Ishikawa (cell line): Measurements from ENCODE around the gene SGSM1.

Source experiments
- CEBPB ChIP-seq: IDR thresholded peaks from 2 replicates; pipeline ENCODE4 v1.6.1; 2012
- CREB1 ChIP-seq: IDR thresholded peaks from 2 replicates; pipeline ENCODE4 v1.6.1; 2012; ENCODE audit warnings: low read depth
- EGR1 ChIP-seq: IDR thresholded peaks from 2 replicates; pipeline ENCODE4 v1.6.1; 2012
- EP300 ChIP-seq: IDR thresholded peaks from 2 replicates; pipeline ENCODE4 v1.6.1; 2012; ENCODE audit warnings: borderline replicate concordance
- FOXM1 ChIP-seq: IDR thresholded peaks from 2 replicates; pipeline ENCODE4 v1.6.1; 2012; ENCODE audit warnings: low read depth, borderline replicate concordance
- NFIC ChIP-seq: IDR thresholded peaks from 2 replicates; pipeline ENCODE4 v1.6.1; 2012
- RAD21 ChIP-seq: IDR thresholded peaks from 2 replicates; pipeline ENCODE4 v1.6.1; 2012; ENCODE audit warnings: low read depth
- TAF1 ChIP-seq: IDR thresholded peaks from 2 replicates; pipeline ENCODE4 v1.6.1; 2012; ENCODE audit warnings: low read depth, mild to moderate bottlenecking
- TCF12 ChIP-seq: IDR thresholded peaks from 2 replicates; pipeline ENCODE4 v1.6.1; 2012; ENCODE audit warnings: low read depth
- TEAD4 ChIP-seq: IDR thresholded peaks from 2 replicates; pipeline ENCODE4 v1.6.1; 2012
- YY1 ChIP-seq: IDR thresholded peaks from 2 replicates; pipeline ENCODE4 v1.6.1; 2012; ENCODE audit warnings: low read depth
- ZBTB7A ChIP-seq: IDR thresholded peaks from 2 replicates; pipeline ENCODE4 v1.6.1; 2012; ENCODE audit warnings: low read depth
- TF ChIP-seq, protein P1 (sequence below): IDR thresholded peaks from 2 replicates; pipeline ENCODE4 v1.6.1; 2012
- TF ChIP-seq, protein P2 (sequence below): IDR thresholded peaks from 2 replicates; pipeline ENCODE4 v1.6.1; 2012; ENCODE audit warnings: low read depth, mild to moderate bottlenecking
- TF ChIP-seq, protein P3 (sequence below): IDR thresholded peaks from 2 replicates; pipeline ENCODE4 v1.6.1; 2012

The SGSM1 gene

DNA sequence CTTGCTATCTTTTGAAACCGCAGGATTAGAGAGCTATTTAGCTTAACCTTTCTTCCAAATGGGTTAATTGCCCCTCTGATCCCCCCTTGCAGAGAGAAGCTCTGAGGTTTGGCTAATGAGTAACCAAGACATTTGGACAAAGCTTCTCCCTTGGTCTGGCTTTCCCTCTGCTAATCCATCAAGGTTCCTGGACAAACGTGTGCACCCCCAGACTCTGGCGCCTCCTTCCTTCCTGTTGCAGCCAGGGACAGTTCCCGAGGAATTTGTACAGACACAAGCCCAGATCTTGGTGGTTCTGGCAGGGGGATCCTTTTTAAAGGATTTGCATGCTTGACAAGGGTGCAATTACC is 148.1 kb downstream of the SGSM1 start:
- no peak for TF ChIP-seq YY1
- TF ChIP-seq, protein P1, sequence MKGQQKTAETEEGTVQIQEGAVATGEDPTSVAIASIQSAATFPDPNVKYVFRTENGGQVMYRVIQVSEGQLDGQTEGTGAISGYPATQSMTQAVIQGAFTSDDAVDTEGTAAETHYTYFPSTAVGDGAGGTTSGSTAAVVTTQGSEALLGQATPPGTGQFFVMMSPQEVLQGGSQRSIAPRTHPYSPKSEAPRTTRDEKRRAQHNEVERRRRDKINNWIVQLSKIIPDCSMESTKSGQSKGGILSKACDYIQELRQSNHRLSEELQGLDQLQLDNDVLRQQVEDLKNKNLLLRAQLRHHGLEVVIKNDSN, result no peak
- no peak for TF ChIP-seq NFIC
- TF ChIP-seq TCF12, result no peak
- TF ChIP-seq CEBPB, result no peak
- no peak for TF ChIP-seq FOXM1
- no peak for TF ChIP-seq EGR1
- TF ChIP-seq EP300, result no peak
- TF ChIP-seq, protein P2, sequence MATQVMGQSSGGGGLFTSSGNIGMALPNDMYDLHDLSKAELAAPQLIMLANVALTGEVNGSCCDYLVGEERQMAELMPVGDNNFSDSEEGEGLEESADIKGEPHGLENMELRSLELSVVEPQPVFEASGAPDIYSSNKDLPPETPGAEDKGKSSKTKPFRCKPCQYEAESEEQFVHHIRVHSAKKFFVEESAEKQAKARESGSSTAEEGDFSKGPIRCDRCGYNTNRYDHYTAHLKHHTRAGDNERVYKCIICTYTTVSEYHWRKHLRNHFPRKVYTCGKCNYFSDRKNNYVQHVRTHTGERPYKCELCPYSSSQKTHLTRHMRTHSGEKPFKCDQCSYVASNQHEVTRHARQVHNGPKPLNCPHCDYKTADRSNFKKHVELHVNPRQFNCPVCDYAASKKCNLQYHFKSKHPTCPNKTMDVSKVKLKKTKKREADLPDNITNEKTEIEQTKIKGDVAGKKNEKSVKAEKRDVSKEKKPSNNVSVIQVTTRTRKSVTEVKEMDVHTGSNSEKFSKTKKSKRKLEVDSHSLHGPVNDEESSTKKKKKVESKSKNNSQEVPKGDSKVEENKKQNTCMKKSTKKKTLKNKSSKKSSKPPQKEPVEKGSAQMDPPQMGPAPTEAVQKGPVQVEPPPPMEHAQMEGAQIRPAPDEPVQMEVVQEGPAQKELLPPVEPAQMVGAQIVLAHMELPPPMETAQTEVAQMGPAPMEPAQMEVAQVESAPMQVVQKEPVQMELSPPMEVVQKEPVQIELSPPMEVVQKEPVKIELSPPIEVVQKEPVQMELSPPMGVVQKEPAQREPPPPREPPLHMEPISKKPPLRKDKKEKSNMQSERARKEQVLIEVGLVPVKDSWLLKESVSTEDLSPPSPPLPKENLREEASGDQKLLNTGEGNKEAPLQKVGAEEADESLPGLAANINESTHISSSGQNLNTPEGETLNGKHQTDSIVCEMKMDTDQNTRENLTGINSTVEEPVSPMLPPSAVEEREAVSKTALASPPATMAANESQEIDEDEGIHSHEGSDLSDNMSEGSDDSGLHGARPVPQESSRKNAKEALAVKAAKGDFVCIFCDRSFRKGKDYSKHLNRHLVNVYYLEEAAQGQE, result no peak
- TF ChIP-seq, protein P3, sequence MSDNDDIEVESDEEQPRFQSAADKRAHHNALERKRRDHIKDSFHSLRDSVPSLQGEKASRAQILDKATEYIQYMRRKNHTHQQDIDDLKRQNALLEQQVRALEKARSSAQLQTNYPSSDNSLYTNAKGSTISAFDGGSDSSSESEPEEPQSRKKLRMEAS, result no peak
- TF ChIP-seq ZBTB7A, result no peak
- no peak for TF ChIP-seq TEAD4

DNA sequence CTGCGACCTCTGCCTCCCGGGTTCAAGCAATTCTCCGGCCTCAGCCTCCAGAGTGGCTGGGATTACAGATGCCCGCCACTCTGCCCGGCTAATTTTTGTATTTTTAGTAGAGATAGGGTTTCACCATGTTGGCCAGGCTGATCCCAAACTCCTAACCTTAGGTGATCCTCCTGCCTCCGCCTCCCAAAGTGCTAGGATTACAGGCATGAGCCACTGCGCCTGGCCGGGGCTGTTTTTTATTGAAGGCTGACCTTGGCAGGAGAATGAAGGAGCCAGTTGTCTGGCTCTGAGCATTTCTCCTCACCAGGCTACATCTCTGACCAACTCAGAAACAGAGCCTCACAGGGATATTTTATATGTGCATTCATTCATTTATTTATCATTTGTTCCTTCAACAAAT is 148.8 kb downstream of the SGSM1 start:
- TF ChIP-seq YY1, result no peak
- TF ChIP-seq, protein P3, result no peak
- TF ChIP-seq ZBTB7A, result no peak
- no peak for TF ChIP-seq TCF12

DNA sequence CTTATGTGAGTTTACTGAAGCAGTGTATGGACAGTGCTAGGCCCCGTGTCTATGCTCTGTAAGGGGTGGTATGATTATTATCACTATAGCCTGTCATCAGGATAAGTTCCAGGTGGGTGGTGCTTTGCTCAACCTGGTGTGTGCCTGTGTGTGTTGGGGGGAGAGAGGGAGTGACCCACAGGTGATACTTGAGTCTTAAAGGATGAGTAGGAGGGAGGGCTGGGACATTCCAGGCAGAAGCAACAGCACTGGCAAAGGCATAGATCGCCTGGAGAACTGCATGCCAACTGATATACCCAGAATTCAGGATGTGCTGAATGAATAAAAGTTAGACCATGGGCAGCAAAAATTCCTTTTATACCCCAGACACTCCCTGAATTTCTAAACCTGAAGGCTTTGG is 151.0 kb downstream of the SGSM1 start:
- TF ChIP-seq EGR1, result no peak
- no peak for TF ChIP-seq TAF1
- TF ChIP-seq FOXM1, result no peak
- no peak for TF ChIP-seq ZBTB7A
- TF ChIP-seq, protein P1, result no peak
- no peak for TF ChIP-seq EP300
- TF ChIP-seq TEAD4, result no peak
- no peak for TF ChIP-seq NFIC
- no peak for TF ChIP-seq TCF12

DNA sequence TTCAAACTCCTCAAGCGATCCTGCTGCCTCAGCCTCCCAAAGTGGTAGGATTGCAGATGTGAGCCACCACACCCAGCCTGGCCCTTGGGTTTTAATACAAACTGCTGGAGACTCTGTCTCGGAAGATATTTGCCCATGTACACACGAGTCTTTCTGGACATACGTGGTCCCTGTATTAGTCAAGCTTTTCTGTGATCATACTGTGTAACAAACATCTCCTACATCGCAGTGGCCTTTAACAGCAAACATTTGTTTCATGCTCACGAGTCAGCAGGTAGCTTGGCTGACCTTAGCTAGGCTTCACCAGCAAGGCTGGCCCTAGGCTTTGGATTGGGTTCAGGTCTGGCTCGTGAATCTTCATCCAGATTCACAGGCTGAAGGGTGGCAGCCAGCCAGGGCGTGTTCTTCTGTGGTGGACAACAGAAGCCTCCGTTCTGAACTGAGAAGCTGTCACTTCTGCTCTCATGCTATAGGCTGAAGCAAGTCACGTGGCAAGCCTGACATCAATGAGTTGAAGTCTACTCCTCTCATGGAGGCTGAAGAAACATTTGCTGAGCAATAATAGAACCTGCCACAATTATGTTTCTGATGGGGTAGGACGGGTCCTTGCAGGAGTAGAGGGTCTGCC is 155.3 kb downstream of the SGSM1 start:
- TF ChIP-seq, protein P2, result no peak
- TF ChIP-seq EP300 (no peak), TAF1 (no peak), EGR1 (no peak), NFIC (no peak), TCF12 (no peak)

DNA sequence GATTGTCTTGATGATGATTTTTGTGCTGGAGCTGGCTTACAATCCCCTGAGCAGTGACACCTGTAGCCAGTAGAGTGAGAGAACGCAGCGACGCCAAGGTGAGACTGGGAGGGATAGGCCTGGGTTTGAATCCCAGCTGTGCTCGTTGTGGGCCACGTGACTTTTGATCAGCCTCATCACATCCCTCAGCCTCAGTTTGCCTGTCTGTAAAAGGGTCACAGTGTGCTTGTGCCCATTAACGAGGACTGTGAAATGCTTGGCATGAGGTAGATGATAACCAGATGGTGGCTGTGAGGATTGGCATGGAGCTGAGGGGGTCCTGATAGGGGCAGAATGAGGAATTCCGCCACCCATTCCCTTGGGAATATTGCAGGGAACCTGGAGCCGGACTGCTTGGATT is 156.1 kb downstream of the SGSM1 start:
- TF ChIP-seq ZBTB7A (no peak), CREB1 (no peak), YY1 (no peak), EP300 (no peak), EGR1 (no peak), TAF1 (no peak), TCF12 (no peak), TEAD4 (no peak), RAD21 (no peak), CEBPB (no peak), FOXM1 (no peak), NFIC (no peak)
- TF ChIP-seq, protein P2, result no peak
- TF ChIP-seq, protein P3, result no peak
- TF ChIP-seq, protein P1, result no peak
